ENCODE measurements around the gene FBXO44.
"Not testable (repeated sequence)": the region's sequence is repeated elsewhere in the genome, so short reads cannot be mapped to it uniquely, and the experiment has no call there.

The FBXO44 gene, protein sequence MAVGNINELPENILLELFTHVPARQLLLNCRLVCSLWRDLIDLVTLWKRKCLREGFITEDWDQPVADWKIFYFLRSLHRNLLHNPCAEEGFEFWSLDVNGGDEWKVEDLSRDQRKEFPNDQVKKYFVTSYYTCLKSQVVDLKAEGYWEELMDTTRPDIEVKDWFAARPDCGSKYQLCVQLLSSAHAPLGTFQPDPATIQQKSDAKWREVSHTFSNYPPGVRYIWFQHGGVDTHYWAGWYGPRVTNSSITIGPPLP

DNA sequence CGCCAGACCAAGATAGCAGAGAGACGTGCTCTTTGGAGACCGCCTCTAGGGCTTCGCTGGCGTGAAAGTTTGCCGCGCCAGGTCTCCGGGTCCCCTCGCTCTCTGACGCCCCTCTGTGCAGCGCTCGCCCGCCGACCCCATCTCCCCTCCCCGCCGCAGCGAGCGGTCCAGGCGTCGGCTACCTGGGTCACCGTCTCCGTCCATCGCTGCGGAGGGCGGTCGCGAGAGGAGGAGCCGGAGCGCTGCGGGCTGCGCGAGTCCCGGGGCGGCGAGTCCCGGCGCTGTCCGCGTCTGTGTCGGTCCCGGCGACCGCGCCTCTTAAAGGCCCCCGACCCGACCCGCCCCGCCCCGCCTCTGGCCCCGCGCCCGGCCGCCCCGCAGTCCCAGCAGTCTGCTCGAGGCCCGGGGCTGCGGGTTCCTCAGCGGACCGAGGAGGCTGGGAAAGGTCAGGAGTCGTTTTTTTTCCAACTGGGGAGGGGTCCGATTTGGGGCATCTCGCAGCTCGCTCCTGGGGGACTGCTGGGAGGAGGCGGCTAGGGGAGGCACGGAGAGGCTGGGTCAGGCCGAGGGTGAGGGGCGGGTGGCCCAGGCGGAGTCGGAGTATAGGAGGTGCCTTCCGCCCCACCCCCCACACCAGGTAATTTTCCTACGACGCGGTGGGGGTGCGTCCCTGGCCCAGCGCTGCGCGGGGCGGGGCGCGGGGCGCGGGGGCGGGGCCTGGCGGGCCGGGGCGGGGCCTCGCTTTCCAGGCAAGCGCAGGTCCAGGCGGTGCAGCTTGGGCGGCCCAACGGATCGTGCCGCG, at the start of gene FBXO44, which contains the start of gene FBXO2:
Gene FBXO44 (plus strand): TSS at position 741 of the 802 bp plus-strand sequence. CDS start 959 bp downstream, outside the sequence.
Gene FBXO2 (minus strand): TSS at position 293 of the 802 bp plus-strand sequence. CDS start 89 bp downstream, at position 204.
- DNase-seq, result no peak

DNA sequence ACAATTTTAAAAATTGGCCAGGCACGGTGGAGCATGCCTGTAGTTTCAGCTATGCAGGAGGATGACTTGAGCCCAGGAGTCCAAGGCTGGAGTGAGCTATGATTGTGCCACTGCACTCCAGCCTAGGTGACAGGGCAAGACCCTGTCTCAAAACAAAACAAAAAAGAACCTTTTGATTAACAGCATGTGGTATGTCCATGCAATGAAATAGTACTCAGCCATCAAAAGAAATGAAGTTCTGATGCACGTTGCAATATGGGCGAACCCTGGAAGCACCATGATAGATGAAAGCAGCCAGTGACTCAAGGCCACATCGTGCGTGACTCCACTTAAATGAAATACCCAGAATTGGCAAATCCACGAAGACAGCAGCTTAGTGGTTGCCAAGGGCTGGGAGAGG, 47.9 kb upstream of the FBXO44 start:
- no peak for DNase-seq

DNA sequence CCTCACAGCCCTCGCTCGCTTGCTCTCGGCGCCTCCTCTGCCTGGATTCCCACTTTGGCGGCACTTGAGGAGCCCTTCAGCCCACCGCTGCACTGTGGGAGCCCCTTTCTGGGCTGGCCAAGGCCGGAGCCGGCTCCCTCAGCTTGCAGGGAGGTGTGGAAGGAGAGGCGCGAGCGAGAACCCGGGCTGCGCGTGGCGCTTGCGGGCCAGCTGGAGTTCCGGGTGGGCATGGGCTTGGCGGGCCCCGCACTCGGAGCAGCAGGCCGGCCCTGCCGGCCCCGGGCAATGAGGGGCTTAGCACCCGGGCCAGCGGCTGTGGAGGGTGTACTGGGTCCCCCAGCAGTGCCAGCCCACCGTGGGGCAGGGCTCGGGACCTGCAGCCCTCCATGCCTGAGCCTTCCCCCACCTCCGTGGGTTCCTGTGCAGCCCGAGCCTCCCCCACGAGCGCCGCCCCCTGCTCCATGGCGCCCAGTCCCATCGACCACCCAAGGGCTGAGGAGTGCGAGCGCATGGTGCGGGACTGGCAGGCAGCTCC, 46.0 kb upstream of the FBXO44 start:
- not testable (repeated sequence) for DNase-seq

GRCh38 chr1:11609378-11609777, 45.3 kb upstream of the FBXO44 start:
- DNase-seq, result not testable (repeated sequence)

GRCh38 chr1:11610629-11611180, 44.0 kb upstream of the FBXO44 start:
- DNase-seq, result no peak

DNA sequence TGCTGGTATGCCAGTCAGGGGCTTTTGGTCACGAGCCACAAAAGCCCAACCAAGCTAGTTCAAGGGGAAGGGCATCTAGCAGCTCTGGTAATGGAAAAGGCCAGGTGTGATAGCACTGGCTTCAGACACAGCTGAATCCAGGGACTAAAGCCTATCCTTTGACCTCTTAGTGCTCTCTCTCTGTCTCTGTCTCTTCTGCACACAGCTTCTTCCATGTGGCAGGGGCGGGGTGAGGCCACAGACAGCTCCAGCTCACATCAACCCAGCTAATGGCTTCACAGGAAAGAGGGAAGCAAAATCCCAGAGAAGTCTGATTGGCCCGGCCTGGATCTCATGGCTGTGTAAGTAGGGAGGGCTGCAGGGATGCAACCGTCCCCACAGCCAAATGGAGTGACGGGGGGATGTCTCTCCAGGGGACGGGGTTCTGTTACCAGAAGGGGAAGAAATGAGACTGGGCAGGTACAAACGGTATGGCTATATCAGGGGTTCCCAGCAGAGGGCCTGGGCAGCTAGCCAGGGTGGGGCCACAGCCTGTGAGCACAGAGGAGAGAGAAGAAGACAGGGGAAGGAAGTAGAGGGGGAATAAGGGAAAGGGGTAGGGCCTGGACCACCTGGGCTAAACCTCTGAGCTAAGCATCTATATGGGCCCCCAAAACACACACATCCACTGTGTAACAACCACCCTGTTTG, 42.9 kb upstream of the FBXO44 start:
- DNase-seq, result no peak

DNA sequence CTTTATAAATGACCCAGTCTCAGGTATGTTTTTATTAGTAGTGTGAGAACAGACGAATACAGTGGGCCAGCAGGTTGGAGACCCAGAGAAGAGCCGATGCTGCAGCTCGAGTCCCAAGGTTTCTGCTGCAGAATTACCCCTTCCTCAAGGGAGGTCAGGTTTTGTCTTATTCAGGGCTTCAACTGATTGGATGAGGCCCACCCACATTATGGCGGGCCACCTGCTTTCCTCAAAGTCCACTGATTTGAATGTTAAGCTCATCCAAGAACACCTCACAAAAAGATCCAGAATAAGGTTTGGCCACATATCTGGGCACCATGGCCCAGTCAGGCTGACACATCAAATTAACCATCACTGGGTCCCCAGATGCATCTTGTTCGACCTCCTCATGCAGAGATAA, 41.3 kb upstream of the FBXO44 start:
- DNase-seq, result no peak

GRCh38 chr1:11615090-11615489, 39.6 kb upstream of the FBXO44 start:
- DNase-seq, result no peak

GRCh38 chr1:11616766-11617165, 37.9 kb upstream of the FBXO44 start:
- DNase-seq, result no peak

DNA sequence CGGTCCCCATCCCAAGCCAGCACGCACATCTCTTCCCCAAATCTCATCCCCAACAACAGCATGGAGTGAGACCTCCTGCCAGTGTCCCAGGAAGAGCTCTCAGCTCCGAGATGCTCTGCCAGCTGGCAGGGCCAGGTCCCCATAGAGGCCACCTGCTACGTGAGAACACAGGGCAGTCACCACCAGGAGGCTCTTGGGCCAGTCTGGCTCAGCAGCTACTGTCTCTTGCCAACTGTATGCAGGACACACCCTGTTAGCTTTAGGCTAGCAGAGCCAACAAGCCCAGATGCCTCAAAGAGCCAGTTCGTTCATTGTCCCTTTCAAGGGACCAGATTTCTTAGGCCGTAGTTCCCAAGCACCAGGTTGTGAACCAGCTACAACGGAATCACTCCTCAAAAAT, 37.4 kb upstream of the FBXO44 start:
- no peak for DNase-seq

DNA sequence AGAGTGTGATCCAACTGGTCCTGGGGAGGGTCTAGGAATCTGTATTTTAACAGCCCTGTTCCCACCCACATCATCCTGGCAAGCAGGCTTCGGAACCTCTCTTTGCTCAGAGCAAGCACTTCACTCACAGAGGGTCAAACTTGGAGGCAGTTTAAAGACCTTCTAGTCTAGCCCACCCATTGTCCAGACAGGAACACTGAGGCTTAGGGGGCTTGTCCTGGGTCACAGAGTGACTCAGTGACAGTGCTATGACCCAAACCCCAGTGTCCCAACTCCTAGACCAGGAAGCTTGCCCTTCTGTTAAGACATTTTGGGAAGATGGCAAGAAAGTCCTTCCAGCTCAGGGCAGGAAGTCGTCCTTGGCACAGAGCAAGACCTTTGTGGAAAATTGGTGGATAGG, 36.9 kb upstream of the FBXO44 start:
- no peak for DNase-seq

- no peak for DNase-seq
These were observed 34.3 kb upstream of the FBXO44 start for GRCh38 chr1:11620405-11620804.

DNA sequence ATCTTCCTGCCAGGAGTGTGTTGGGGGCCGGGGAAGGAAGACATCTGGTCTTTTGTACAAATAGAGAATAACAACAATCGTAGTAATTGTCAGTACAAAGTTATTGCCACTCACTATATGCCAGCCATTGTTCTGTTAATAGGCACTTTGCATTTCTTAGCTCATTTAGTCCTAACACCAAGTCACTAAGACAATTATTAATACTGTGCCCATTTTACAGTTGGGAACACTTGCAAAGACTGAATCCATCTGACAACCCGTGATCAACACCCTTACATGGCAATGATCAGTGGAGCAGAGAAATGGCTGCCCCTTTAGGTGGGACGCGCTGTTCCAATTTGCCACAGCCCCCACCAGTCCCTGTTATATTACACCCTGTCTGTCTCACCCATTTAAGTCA, 33.8 kb upstream of the FBXO44 start:
- no peak for DNase-seq

- DNase-seq, result no peak
These were observed 32.3 kb upstream of the FBXO44 start for GRCh38 chr1:11622398-11622797.

- DNase-seq, result no peak
These were observed 31.0 kb upstream of the FBXO44 start for GRCh38 chr1:11623702-11624101.

DNA sequence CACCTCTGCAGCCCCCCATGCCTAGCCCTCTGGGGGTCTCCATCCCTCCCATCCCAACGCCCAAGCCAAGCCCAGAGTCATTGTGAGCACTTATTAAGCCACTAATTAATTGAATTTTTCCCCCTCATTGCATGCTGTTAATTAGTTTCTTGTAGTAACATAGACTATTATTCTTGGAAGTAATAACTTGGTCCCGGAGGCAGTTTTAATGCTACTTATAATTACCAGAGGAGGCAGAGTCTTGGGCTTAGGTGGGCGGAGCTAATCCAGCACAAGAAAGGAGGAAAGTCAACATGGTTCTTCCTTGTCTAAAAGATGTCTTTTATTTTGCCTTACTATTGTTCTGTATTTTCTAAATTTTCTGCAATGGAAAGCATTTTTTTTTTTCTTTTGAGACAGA, 28.1 kb upstream of the FBXO44 start:
- no peak for DNase-seq

DNA sequence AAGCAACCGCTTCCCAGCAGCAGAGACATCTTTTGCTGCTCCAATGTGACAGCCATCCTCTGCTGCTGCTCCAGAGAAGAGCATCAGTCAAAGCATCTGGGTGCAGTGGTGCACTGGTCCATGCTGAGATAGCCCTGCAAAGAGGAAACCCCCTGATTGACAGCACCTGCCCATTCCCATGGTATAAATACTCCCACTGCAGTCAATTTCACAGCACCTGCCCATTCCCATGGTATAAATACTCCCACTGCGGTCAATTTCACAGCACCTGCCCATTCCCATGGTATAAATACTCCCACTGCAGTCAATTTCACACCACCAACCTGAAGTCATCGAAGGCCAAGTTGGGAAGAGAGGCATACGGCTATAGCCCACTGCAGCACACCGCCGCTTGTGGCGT, 25.9 kb upstream of the FBXO44 start:
- no peak for DNase-seq

GRCh38 chr1:11629184-11630016, 25.3 kb upstream of the FBXO44 start:
- DNase-seq, result no peak

DNA sequence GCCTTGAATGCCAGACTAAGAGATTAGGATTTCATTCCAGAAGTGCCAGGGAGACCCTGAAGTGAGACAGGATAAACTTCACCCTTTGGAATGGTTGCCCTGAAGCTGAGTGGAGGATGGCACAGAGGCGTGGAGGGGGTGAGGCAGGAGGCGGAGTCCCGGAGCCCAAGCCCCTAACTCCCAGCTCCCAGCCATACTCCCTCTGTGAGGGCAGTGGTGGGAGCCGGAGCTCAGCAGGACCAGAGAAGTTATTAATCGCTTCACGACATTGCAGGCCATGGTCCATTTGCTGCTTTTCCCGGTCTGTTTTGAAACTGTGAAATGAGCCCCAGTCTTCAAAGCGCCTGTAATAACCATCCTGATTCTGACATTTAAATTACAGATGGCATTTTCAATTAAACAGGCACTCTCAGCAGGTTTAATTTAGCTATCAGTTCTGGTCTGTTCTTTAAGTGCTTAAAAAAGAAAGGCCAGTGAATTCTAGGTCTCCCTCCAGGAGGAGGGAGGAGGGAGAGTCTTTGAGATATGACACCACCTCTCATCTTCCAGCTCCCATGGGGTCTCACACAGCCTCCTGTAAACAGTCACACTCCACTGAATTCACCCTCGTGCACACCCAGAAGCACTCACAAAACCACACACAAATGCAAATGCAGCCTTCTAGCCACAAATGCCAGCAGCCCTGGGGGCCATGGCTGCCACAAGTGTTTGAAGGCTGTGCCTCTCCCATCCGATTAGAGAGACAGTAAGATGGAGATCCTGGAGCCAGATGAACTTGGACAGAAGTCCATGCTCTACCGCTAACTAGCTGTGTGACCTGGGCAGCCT, 20.1 kb upstream of the FBXO44 start:
- no peak for DNase-seq

DNA sequence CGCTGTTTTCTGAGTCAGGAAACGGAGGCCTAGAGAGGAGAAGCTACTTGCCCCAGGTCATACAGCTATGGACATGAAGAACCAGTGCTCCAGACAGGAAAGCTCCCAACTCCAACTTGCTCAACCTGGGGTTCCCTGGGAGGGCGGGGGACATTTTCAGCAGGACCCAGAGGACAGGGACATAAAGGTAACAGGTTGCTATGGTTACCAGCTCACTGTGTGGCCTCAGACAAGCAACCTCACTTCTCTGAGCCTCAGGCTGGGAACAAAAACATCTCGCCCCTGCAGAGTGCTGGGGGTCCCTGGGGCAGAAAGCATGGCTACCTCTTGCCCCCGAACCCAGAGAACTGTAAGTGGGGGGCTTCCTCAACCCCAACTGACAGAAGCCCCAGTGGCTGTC, 16.6 kb upstream of the FBXO44 start:
- no peak for DNase-seq

- no peak for DNase-seq
These were observed 15.3 kb upstream of the FBXO44 start for GRCh38 chr1:11639372-11639771.

All from NCI-H2081 treated with DMSO at 0.1 percent for 48 hours (cell line).